Measurements from ENCODE around the gene MBNL1. TPM values are rescaled to one million over a fixed set of nuclear protein-coding genes. Genes with fewer than 3 reads are reported as not detected.

The MBNL1 gene
- polyA plus RNA-seq, 3 donors, result 190 to 204 (median 191) TPM

- H3K4me1 ChIP-seq (ENCODE audit: control insufficient read depth in 1 of 2, insufficient read depth in 2 of 2, low read length in 2 of 2), result peaks cover 59 to 73% of the 10 kb centered on the region in 2 donors
- intact Hi-C loops (cut with micrococcal nuclease), result no loop called here
Observed at GRCh38 chr3:152377184-152377570, 108.4 kb downstream of the MBNL1 start.

GRCh38 chr3:152379415-152380042 lies 110.8 kb downstream of the MBNL1 start:
- H3K27me3 ChIP-seq (ENCODE audit: control insufficient read depth in 2 of 2, insufficient read depth in 2 of 2, low read length in 2 of 2), result no peaks in the 10 kb centered on the region
- peaks cover 87% of the 10 kb centered on the region for H4K20me1 ChIP-seq (ENCODE audit: insufficient read depth, low read length)
- H3K27ac ChIP-seq (ENCODE audit: low read depth in 1 of 2, low read length in 2 of 2), result peak overlapping the region in 1 of 2 donors; percentile 67
- H3K27me3 Mint-ChIP-seq (ENCODE audit: low read depth in 3 of 3), result peaks cover 0 to 2% (median 2%) of the 10 kb centered on the region in 3 donors
- H3K79me2 ChIP-seq (ENCODE audit: insufficient read depth, low read length), result peaks cover 97% of the 10 kb centered on the region
- H2AFZ ChIP-seq (ENCODE audit: insufficient read depth, low read depth, low read length, poor library complexity, severe bottlenecking), result no peak overlapping the region
- no peaks in the 10 kb centered on the region for H3K9me3 ChIP-seq (replicated peaks in 1 of 2; ENCODE audit: control insufficient read depth in 1 of 2, insufficient read depth in 1 of 2, low read length in 2 of 2)
- WGBS (ENCODE audit: insufficient coverage), result no CpG with 5 or more reads among the region's 4 CpGs
- peak overlapping the region in 5 of 7 donors; percentile 25 to 87 (median 67) for H3K27ac Mint-ChIP-seq
- no peaks in the 10 kb centered on the region for H3K9me3 Mint-ChIP-seq
- H3K36me3 Mint-ChIP-seq, result peaks cover 12 to 15% of the 10 kb centered on the region in 2 donors
- H3K4me3 ChIP-seq (replicated peaks in 1 of 3; ENCODE audit: low read depth in 2 of 3, low read length in 3 of 3), result no peak overlapping the region
- no peak for DNase-seq
- intact Hi-C loops (cut with micrococcal nuclease), result no loop called here
- H3K4me1 Mint-ChIP-seq, result peaks cover 57% of the 10 kb centered on the region
- no peak overlapping the region for H3K9ac ChIP-seq (ENCODE audit: insufficient read depth, low read length, poor library complexity, severe bottlenecking)
- TF ChIP-seq CTCF (IDR thresholded peaks at IDR 0.05), result no peak
- H3K4me2 ChIP-seq (replicated peaks; ENCODE audit: extremely low read depth, low read length, poor library complexity, severe bottlenecking), result no peak overlapping the region
- no peak overlapping the region for H3K4me3 Mint-ChIP-seq
- H3K4me1 ChIP-seq (ENCODE audit: control insufficient read depth in 1 of 2, insufficient read depth in 2 of 2, low read length in 2 of 2), result peaks cover 45 to 70% of the 10 kb centered on the region in 2 donors
- peaks cover 7 to 23% of the 10 kb centered on the region in 2 donors for H3K36me3 ChIP-seq (replicated peaks in 1 of 2; ENCODE audit: control insufficient read depth in 1 of 2, insufficient read depth in 2 of 2, low read length in 2 of 2)

More at GRCh38 chr3:152377184-152377570, 108.4 kb downstream of the MBNL1 start:
- no peaks in the 10 kb centered on the region for H3K27me3 ChIP-seq (ENCODE audit: control insufficient read depth in 2 of 2, insufficient read depth in 2 of 2, low read length in 2 of 2)
- peak overlapping the region in 1 of 2 donors; percentile 82 for H3K27ac ChIP-seq (ENCODE audit: low read depth in 1 of 2, low read length in 2 of 2)
- peaks cover 14 to 21% of the 10 kb centered on the region in 2 donors for H3K36me3 Mint-ChIP-seq
- peak overlapping the region; percentile 74 for H3K4me2 ChIP-seq (replicated peaks; ENCODE audit: extremely low read depth, low read length, poor library complexity, severe bottlenecking)
- H3K27ac Mint-ChIP-seq, result peak overlapping the region; percentile 87 to 94 (median 91)
- no peaks in the 10 kb centered on the region for H3K9me3 ChIP-seq (replicated peaks in 1 of 2; ENCODE audit: control insufficient read depth in 1 of 2, insufficient read depth in 1 of 2, low read length in 2 of 2)
- H3K4me1 Mint-ChIP-seq, result peaks cover 66% of the 10 kb centered on the region
- WGBS (ENCODE audit: insufficient coverage), result no CpG with 5 or more reads among the region's 4 CpGs
- H3K27me3 Mint-ChIP-seq (ENCODE audit: low read depth in 3 of 3), result peaks cover 0 to 2% (median 2%) of the 10 kb centered on the region in 3 donors
- H3K79me2 ChIP-seq (ENCODE audit: insufficient read depth, low read length), result peaks cover 97% of the 10 kb centered on the region
- DNase-seq, result no peak
- H2AFZ ChIP-seq (ENCODE audit: insufficient read depth, low read depth, low read length, poor library complexity, severe bottlenecking), result no peak overlapping the region
- H3K9ac ChIP-seq (ENCODE audit: insufficient read depth, low read length, poor library complexity, severe bottlenecking), result no peak overlapping the region
- peak overlapping the region in 2 of 3 experiments; percentile 23 to 61 for H3K4me3 ChIP-seq (replicated peaks in 1 of 3; ENCODE audit: low read depth in 2 of 3, low read length in 3 of 3)
- peaks cover 87% of the 10 kb centered on the region for H4K20me1 ChIP-seq (ENCODE audit: insufficient read depth, low read length)
- peak overlapping the region in 1 of 2 donors; percentile 69 for H3K4me3 Mint-ChIP-seq
- H3K9me3 Mint-ChIP-seq, result peaks cover 0 to 3% (median 0%) of the 10 kb centered on the region in 7 donors
- peaks cover 6 to 25% of the 10 kb centered on the region in 2 donors for H3K36me3 ChIP-seq (replicated peaks in 1 of 2; ENCODE audit: control insufficient read depth in 1 of 2, insufficient read depth in 2 of 2, low read length in 2 of 2)
- TF ChIP-seq CTCF (IDR thresholded peaks at IDR 0.05), result no peak
